Peyer's patch (tissue), 4 donors: Measurements from ENCODE around the gene CLIP4. TPM values are rescaled to one million over a fixed set of nuclear protein-coding genes. Genes with fewer than 3 reads are reported as not detected.

Experiments
- DNase-seq, 3 donors: peaks; one replicate each; pipeline ENCODE4 v3.0.0-alpha.2; 2017 to 2019
- H3K27ac ChIP-seq, 4 donors: fragments of 200-600 bp; sonication (generic); one replicate each; pipeline ENCODE4 v1.5.1; 2016 to 2019
- H3K27me3 ChIP-seq, 2 donors: fragments of 200-600 bp; sonication (generic); one replicate each; pipeline ENCODE4 v1.5.1; 2019
- H3K36me3 ChIP-seq, 3 donors: fragments of 200-600 bp; sonication (generic); one replicate each; pipeline ENCODE4 v1.5.1; 2016 to 2019
- H3K4me1 ChIP-seq, 4 donors: fragments of 200-600 bp; sonication (generic); one replicate each; pipeline ENCODE4 v1.5.1; 2016 to 2019
- H3K4me3 ChIP-seq, 4 donors: fragments of 200-600 bp; sonication (generic); 1 replicate in 3 of 4; 2 replicates in 1 of 4; pipeline ENCODE4 v1.5.1; 2016 to 2019; ENCODE audit warnings: mild to moderate bottlenecking in 1 of 4
- H3K9me3 ChIP-seq, 4 donors: fragments of 200-600 bp; sonication (generic); one replicate each; pipeline ENCODE4 v1.5.1; 2016 to 2019; ENCODE audit warnings: mild to moderate bottlenecking in 1 of 4
- POLR2A ChIP-seq, 2 donors: fragments of 450-650 bp; IDR thresholded peaks; one replicate each; pipeline ENCODE4 v1.5.1; 2017; ENCODE audit warnings: antibody characterized with exemption in 2 of 2, mild to moderate bottlenecking in 2 of 2, moderate library complexity in 2 of 2
- total RNA-seq, 4 donors: library from RNA; depleted of rRNA; stranded (reverse); fragments of >200 nt; gene quantifications; one replicate each; pipeline ENCODE4 v1.1.0, GENCODE V29; 2016
- TF ChIP-seq, protein P1 (sequence below), 6 experiments: fragments of 450-650 bp in 4 of 6; fragments of 200-600 bp in 2 of 6; sonication (generic) in 1 of 6; IDR thresholded peaks; one replicate each; pipeline ENCODE4 v1.5.1; 2017 to 2019; ENCODE audit warnings: antibody characterized with exemption in 6 of 6, mild to moderate bottlenecking in 3 of 6, moderate library complexity in 1 of 6

Gene CLIP4
- total RNA-seq, 4 donors from 2014 or later: 7.0 to 40.4 (median 16.9) TPM

DNA sequence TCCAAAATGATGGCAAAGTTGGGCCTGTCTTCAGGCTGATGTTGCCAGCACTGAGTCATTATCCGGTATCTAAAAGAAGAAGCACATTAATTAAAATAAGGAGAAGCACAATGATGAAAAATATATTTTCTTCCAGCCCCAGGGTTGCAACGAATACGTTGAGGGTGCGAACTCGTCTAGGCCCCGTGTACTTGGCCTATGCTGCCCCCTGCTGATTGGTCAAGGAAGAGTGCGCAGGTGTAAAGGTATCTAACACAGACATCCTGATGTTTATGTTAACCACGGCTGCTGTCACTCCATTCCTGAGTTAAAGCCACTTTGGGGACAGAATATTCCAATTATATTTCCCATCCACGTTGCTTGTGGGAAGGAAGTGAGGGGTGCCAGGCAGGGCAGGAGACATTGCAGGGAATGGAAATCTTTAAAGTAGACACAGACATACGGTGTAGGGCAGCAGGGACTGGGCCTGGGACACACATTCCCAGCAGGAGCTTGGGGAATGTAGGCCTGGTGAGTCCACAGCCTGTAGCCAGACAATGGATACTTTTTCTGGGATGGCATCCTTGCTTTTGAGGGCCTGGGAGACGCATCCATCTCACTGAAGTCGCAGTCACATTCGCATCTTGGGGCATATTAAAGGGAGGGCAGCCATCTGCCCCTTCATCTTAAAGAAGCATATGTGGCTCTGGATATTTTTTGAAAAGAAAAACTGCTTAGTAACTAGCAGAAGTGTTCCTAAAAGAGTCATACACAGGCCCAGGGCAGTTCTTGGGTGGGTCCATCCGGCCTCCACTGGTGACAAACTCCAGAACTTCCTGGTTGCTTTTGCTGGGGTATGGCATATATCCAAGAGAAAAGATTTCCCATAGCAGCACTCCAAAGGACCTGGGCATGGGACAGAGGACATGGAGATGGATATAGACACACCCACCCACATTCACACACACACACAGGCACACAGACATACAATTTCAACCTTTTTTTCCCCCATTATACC is 81.9 kb downstream of the CLIP4 start:
- no peaks in the 10 kb centered on the region for H3K9me3 ChIP-seq
- no peaks in the 10 kb centered on the region for H3K27me3 ChIP-seq
- H3K4me1 ChIP-seq: no peaks in the 10 kb centered on the region
- TF ChIP-seq, protein P1, sequence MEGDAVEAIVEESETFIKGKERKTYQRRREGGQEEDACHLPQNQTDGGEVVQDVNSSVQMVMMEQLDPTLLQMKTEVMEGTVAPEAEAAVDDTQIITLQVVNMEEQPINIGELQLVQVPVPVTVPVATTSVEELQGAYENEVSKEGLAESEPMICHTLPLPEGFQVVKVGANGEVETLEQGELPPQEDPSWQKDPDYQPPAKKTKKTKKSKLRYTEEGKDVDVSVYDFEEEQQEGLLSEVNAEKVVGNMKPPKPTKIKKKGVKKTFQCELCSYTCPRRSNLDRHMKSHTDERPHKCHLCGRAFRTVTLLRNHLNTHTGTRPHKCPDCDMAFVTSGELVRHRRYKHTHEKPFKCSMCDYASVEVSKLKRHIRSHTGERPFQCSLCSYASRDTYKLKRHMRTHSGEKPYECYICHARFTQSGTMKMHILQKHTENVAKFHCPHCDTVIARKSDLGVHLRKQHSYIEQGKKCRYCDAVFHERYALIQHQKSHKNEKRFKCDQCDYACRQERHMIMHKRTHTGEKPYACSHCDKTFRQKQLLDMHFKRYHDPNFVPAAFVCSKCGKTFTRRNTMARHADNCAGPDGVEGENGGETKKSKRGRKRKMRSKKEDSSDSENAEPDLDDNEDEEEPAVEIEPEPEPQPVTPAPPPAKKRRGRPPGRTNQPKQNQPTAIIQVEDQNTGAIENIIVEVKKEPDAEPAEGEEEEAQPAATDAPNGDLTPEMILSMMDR (IDR thresholded peaks at IDR 0.05): peak; percentile 46 to 78 (median 70)
- TF ChIP-seq POLR2A (IDR thresholded peaks at IDR 0.05): no peak
- DNase-seq: peak; percentile 62 to 86 (median 69)
- no peaks in the 10 kb centered on the region for H3K36me3 ChIP-seq
- H3K4me3 ChIP-seq: no peak overlapping the region
- H3K27ac ChIP-seq: no peak overlapping the region

DNA sequence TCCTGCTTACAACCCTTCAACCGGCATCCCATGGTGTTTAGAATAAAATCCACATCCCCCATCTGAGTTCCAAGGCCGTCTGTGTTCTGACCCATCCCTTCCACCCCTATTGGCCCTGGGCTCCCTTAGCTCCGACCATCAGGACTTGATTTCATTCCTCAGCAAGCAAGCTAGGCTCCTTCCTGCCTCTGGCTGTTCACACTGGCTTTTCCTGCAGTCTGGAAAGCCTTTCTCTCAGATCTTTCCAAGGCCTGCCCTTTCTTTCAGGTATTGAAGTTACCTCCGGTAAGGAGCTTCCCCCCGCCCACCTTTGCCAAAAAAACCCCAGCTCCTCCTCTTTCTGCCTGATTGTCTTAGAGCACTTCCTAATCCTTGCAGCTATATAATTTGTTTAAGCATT is 86.8 kb downstream of the CLIP4 start:
- Histone ChIP-seq H3K4me1 (no peaks in the 10 kb centered on the region), H3K36me3 (no peaks in the 10 kb centered on the region), H3K27me3 (no peaks in the 10 kb centered on the region), H3K9me3 (no peaks in the 10 kb centered on the region), H3K27ac (no peak overlapping the region), H3K4me3 (no peak overlapping the region)
- TF ChIP-seq POLR2A (IDR thresholded peaks at IDR 0.05): no peak
- TF ChIP-seq, protein P1 (IDR thresholded peaks at IDR 0.05): no peak
- no peak for DNase-seq

DNA sequence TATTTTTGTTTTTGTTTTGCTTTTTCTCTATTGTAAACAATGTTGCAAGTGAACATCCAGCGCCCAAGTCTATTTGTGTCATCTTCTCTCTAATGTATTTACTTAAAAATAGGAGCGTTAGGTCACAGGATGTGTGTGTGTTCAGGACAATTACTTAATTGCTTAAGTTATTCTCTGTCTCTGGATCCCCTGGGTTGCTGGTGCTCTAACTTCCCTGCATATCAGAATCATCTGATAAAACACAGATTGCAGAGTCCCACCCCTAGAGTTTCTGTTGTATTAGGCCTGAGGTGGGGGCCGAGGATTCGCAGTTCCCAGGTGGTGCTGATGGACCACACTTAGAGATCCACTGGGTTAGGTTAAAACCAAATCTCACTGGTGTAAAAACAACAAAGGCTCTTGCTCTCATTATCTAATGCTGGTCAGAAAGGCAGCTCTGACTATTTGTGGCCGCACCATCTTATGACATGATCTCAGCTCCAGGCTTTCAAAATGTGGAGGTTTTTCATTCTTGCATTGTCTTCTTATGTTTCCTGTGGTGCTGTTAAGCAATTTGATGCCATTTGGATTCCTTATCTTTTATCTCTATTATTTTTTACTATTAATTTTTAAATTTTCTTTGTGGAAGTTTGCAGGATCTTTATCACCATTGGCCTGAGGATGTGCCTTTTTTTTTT is 87.7 kb downstream of the CLIP4 start:
- Histone ChIP-seq H3K27me3 (no peaks in the 10 kb centered on the region), H3K4me3 (no peak overlapping the region), H3K27ac (no peak overlapping the region), H3K9me3 (no peaks in the 10 kb centered on the region), H3K4me1 (no peaks in the 10 kb centered on the region), H3K36me3 (no peaks in the 10 kb centered on the region)
- no peak for TF ChIP-seq POLR2A (IDR thresholded peaks at IDR 0.05)
- TF ChIP-seq, protein P1 (IDR thresholded peaks at IDR 0.05): no peak
- DNase-seq: no peak

DNA sequence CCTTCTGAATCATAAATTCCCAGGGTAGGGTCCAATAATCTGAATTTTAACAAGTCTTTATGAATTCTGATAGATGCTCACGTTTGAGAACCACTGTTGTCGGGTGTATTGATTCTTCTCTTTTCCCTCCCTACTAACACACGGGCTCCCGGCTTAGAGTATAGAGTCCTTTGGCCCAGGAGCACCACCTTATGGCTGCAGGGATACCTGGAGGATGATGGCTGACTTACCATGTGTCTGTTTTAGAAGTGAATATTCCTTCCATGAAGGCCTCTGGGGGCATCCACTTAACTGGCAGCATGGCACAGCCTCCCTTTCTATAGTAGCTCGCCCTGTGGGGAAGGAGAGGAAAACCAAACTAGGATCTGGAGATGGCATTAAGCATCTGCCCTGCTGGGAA is 91.7 kb downstream of the CLIP4 start:
- no peak for DNase-seq
- Histone ChIP-seq H3K27me3 (no peaks in the 10 kb centered on the region), H3K36me3 (no peaks in the 10 kb centered on the region), H3K9me3 (no peaks in the 10 kb centered on the region), H3K4me1 (no peaks in the 10 kb centered on the region), H3K27ac (no peak overlapping the region), H3K4me3 (no peak overlapping the region)
- TF ChIP-seq POLR2A (IDR thresholded peaks at IDR 0.05): no peak

DNA sequence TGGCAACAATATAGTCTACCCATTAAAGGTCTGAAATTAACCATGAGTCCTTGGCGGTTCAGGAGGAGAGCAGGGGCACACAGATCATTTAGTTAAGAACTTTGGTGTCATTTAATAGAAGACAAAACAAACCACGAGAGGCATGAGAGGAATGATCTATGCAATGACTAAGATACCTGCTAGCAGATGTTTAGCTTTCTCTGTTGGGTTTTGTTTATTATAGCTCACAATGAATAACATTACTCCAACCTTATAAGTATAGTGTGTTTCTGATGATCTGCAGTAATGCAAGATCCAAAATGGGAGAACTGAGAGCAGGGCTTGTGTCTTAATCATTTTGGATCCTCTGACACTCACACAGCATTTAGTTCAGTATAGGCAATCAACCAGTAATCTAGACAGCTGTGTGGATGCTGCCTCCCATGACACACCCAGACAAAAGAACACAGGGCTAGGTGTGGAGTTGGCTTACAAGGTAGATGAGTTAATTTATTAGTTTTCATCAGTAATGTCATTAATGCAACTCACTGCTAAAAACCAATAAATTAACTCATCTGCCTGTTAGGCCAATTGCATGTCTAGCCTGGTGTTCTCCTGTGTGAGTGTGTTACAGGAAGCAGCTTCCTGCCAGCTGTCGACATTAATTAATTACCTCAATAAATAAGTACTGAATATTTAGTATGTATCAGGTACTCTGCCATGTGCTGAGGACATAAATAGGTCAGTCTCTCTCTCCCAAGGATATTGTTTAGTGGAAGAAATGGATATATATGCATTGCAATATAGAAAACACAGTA is 92.3 kb downstream of the CLIP4 start:
- Histone ChIP-seq H3K36me3 (no peaks in the 10 kb centered on the region), H3K27me3 (no peaks in the 10 kb centered on the region), H3K27ac (no peak overlapping the region), H3K9me3 (no peaks in the 10 kb centered on the region), H3K4me3 (no peak overlapping the region), H3K4me1 (no peaks in the 10 kb centered on the region)
- no peak for TF ChIP-seq POLR2A (IDR thresholded peaks at IDR 0.05)
- TF ChIP-seq, protein P1 (IDR thresholded peaks at IDR 0.05): no peak
- DNase-seq: no peak
